KOPT-K1 (cell line): ENCODE data around the gene RTKN2.

Source experiments
- H3K27ac ChIP-seq: fragments of 200-600 bp; sonication (generic); 2 replicates; pipeline ENCODE4 v1.5.1; 2016; ENCODE audit warnings: antibody characterized with exemption, mild to moderate bottlenecking, low read depth, low read length; ENCODE audit not compliant: poor library complexity, severe bottlenecking
- H3K36me3 ChIP-seq: fragments of 200-600 bp; sonication (generic); 2 replicates; pipeline ENCODE4 v1.5.1; 2017; ENCODE audit warnings: antibody characterized with exemption, mild to moderate bottlenecking, low read length, moderate library complexity; ENCODE audit not compliant: insufficient read depth
- H3K9me3 ChIP-seq: fragments of 200-600 bp; sonication (generic); 2 replicates; pipeline ENCODE4 v1.5.1; 2017; ENCODE audit warnings: antibody characterized with exemption, low read length, mild to moderate bottlenecking; ENCODE audit not compliant: insufficient read depth, poor library complexity, severe bottlenecking

The RTKN2 gene

DNA sequence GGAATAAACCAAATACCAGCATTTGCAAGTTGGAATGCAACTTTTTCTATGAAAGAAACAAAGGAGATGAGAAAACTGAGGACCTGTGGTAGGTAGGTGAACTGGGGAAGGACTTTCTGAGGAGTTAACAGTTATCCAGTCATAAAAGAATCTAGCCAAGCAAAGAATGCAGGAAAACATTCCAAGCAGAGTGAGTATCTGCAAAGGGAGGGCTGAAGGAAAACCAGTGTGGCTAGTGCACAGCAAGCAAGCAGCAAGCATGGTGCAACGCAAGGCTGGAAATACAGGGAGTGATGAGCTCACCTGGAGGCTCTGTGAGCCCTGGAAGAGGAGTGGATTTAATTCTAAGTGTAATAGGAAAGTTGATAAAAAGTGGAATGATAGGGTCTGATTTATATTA lies 44.0 kb downstream of the RTKN2 start:
- Histone ChIP-seq H3K27ac (no peak overlapping the region), H3K9me3 (no peaks in the 10 kb centered on the region), H3K36me3 (no peaks in the 10 kb centered on the region)

DNA sequence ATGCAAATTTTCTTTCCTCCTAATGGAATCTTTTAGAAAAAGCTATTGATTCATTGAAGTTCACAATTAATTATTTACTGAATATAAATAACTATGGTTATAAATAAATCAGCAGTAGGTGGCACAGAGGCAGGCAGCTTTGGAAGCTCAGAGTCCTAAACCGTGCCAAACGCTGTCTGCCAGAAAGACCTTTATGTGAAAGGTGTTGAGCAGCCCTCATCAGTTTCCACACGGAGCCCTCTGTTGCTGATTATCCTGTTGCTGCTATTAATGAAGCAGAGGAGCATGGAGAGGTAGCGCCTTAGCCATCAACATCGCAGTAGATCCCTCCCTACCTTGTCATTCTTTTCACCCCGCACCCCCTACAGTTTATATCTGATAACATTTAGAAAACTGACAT lies 51.0 kb downstream of the RTKN2 start:
- Histone ChIP-seq H3K9me3 (no peaks in the 10 kb centered on the region), H3K36me3 (no peaks in the 10 kb centered on the region), H3K27ac (no peak overlapping the region)

DNA sequence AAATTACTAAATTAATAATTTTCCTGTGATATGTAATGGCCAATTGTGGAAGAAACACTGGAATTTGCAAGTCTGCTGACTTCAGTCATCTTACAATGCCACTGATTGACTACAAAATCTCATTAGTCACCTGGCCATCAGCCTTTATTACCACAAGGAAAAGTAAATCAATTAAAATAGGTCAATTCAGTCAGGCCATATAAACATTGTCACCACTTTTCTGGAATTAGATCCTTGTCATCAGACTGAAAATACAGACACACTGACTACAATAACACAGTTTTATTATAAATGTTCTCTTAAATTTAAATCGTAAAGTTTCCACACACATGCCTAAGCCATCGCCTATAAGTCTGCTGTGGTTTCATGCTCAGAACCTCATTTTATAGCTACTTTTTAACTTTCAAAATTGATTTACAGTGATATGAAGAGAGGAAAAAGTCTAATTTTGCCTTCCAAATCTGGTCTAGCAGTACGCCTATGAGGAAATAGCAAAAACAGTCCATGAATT lies 54.2 kb downstream of the RTKN2 start:
- no peaks in the 10 kb centered on the region for H3K9me3 ChIP-seq
- H3K36me3 ChIP-seq: no peaks in the 10 kb centered on the region
- no peak overlapping the region for H3K27ac ChIP-seq

DNA sequence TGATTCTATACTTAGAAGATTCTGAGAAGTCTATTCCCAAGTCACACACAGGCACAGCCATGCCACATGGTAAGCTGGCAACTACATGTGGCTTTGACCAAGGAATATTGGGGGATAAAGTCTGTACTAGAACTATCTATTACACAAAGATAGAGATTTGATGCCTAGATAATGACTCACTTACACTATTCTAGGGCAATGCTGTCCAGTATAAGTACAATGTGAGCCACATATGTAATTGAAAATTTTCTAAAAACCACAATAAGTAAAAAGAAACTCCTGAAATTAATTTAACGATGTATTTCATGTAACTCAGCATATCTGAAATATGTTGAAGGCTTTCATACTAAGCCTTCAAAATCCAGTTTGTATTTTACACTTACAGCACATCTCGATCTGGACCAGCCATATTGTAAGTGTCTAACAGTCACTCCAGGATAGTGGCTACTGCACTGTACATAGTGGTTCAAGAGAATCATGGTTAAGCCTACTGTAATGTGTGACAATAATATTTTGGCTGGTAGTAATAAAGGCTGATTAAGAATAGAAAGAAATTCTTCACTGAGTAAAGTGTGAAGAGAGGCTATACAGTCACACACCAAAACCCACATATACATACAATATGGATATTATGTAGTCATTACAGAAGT lies 62.8 kb downstream of the RTKN2 start:
- Histone ChIP-seq H3K36me3 (0 out of 2 replicates have a peak, but pooled peaks cover 4% of the 10 kb centered on the region), H3K27ac (no peak overlapping the region), H3K9me3 (no peaks in the 10 kb centered on the region)

DNA sequence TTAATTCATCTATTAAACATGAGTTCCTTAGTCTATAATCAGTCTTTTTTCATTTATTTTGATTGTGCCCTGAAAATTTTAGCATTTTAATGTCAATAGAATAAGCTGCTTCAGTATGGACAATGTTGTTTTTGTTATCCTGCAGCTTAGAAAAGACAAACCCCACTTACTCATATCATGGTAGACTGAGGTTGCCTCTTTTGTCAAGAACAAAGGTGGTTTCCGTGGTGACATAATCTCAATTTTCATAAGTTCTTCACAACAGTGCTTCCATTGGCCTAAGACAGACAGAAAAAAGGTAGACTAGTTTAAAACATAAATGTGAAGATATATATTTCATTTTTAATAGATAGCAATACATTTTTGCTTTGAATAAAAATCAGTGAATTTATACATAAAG lies 69.1 kb downstream of the RTKN2 start:
- Histone ChIP-seq H3K36me3 (peaks cover 17% of the 10 kb centered on the region), H3K27ac (no peak overlapping the region), H3K9me3 (no peaks in the 10 kb centered on the region)

DNA sequence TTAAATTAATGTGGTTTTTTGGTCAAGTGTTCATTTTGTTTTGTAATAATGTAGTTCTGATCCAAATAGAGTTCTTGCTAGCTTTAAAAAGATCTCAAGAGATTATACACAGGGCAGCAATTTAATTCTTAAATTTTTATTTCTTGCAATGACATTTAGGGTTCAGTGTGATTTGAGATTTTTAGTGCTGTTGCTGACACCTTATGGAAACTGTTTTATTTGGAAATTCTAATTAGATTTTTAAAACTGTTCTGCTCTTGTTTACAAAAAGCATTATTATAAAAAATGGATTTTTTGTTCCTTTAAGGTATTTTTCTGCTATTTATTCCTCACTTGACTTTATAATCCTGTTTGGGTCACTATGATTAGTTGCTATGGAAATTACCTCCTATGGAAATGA lies 72.1 kb downstream of the RTKN2 start:
- Histone ChIP-seq H3K36me3 (peaks cover 19% of the 10 kb centered on the region), H3K9me3 (no peaks in the 10 kb centered on the region), H3K27ac (no peak overlapping the region)

DNA sequence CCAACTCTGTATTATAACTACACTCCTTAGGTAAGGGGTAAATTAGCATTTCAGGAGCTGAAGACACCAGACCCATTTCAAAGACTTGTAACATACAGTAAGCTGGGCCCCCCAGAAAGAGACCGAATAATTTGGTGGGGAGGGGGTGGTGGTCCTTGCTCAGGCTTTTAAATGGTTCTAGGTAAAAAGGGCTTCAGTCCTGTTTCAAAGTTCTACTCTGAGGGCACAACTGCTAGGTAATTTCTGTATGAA lies 73.0 kb downstream of the RTKN2 start:
- no peak overlapping the region for H3K27ac ChIP-seq
- peaks cover 19% of the 10 kb centered on the region for H3K36me3 ChIP-seq
- no peaks in the 10 kb centered on the region for H3K9me3 ChIP-seq

DNA sequence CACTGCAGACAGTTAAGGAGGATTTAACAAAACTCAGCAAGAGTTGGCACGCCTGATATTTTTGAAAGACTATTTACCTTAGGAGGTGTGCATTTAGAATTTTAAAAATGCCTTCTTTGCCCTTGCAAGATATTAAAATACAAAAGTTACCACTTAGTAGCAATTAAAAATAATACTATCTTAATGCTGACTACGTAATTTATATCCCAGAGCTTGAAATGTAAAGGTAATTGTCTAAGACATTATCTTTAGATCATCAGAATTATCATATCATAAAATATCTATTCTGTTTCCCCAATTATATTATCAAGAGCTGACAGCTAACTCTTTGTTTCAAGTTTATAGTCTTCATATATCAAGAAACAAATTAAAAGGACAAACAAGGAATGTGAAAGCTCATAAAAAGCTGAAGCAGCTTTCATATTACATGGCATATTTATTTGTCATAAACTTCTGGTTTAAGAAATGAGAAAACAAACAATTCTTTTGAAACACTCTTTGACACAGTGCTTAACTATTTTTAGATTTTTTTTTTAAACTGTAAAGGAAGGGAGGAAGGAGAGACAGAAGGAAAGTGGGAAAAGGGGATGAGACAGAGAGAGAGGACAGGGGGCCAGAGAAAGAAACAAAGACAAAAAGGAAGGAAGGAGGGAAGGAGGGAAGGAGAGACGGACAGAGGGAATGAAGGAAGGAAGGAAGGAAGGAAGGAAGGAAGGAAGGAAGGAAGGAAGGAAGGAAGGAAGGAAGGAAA lies 73.5 kb downstream of the RTKN2 start:
- Histone ChIP-seq H3K36me3 (peaks cover 19% of the 10 kb centered on the region), H3K9me3 (no peaks in the 10 kb centered on the region), H3K27ac (no peak overlapping the region)

DNA sequence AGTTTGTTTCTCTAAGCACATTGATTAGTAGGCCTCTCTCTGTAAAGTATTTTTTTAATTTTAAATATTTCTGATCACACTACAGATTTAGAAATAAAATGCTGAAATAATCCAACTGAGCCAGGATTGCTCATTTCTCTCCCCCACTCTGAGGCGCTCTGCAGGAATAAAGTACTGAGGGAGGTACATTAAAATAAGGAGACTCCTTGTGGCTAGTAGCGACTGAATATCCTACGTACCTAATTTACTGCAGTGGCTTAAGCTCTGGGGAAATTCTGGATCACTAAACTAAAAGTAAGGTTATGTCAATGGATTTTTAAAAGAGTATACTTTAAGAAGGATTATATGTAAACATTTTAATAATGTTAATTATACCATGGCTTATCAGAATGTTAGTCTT lies 75.2 kb downstream of the RTKN2 start:
- H3K9me3 ChIP-seq: no peaks in the 10 kb centered on the region
- H3K36me3 ChIP-seq: peaks cover 19% of the 10 kb centered on the region
- no peak overlapping the region for H3K27ac ChIP-seq

DNA sequence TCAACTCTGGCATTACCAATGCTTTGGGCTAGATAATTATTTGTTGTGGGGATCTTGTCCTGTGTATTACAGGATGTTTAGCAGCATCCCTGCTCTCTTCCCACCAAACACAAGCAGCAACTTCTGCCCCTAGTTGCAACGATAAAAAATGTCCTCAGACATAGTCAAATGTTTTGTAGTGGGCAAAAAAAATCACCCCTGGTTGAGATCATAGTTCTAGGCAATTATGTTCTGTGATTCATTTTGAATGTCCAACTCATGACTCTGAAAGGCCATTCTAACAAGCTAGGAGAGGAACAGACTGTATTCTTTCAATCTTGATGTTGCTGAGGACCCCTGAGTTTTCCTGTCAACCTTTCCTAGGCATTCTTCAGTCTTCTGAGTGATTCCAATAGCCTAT lies 79.5 kb downstream of the RTKN2 start:
- H3K36me3 ChIP-seq: peaks cover 6% of the 10 kb centered on the region
- H3K9me3 ChIP-seq: no peaks in the 10 kb centered on the region
- no peak overlapping the region for H3K27ac ChIP-seq

DNA sequence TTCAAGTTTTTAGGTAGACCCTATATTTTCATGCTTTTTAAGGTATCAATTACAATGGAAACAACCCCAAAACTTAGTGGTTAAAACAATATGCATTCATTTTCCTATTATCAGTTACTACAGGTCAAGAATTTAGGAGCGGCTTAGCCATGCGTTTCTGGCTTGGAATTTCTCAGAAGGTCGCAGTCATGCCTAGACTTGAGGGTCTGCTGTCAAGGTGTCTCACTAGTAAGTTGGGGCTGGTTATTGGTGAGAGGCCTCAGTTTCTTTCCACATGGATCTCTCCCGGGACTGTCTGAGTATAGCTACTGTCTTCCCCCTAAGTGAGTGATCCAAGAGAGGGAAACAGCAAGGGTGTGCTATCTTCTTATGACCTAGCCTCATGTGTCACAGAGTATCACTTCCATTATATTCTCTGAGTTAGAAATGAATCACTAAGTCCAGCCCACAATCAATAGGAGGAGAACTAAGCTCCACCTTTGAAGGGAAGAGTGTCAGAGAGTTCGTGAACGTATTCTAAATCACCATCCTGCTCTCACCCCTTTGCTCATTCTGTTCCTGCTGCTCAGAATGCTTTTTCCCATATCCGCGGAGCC lies 80.5 kb downstream of the RTKN2 start:
- H3K36me3 ChIP-seq: peaks cover 6% of the 10 kb centered on the region
- no peaks in the 10 kb centered on the region for H3K9me3 ChIP-seq
- H3K27ac ChIP-seq: peak overlapping the region; percentile 94

DNA sequence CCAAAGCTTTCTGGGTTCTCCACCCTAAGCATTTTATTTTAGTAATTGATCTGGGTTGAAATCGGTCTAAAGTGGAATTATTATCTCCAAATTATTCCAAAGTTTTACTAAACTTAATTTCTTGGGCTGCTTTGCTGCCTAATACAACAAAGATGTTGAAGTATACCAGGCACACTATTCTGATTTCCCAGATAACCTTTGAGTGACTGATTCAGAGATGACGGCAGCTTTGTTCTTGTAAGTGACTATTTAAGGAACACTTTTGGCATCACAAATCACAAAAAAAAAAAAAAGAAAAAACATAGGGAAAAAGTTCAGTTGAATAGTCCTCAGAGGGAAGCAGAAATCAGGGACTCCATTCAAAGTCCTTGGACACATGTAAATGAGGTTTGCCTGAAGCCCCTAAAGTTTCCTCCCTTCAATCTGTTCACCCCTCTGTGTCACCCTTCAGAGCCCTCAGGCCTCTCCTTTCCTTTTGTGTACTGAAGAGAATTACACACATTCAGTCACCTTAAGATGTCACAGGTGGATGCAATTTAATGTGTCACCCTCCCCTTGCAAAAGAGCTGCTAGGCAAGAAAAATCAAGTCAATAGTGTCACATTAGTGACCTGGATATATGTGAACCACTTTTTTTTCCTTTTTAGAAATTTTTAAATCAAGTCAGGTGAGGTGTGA lies 81.5 kb downstream of the RTKN2 start:
- Histone ChIP-seq H3K36me3 (0 out of 2 replicates have a peak, but pooled peaks cover under 1% of the 10 kb centered on the region), H3K27ac (peak overlapping the region; percentile 94)

DNA sequence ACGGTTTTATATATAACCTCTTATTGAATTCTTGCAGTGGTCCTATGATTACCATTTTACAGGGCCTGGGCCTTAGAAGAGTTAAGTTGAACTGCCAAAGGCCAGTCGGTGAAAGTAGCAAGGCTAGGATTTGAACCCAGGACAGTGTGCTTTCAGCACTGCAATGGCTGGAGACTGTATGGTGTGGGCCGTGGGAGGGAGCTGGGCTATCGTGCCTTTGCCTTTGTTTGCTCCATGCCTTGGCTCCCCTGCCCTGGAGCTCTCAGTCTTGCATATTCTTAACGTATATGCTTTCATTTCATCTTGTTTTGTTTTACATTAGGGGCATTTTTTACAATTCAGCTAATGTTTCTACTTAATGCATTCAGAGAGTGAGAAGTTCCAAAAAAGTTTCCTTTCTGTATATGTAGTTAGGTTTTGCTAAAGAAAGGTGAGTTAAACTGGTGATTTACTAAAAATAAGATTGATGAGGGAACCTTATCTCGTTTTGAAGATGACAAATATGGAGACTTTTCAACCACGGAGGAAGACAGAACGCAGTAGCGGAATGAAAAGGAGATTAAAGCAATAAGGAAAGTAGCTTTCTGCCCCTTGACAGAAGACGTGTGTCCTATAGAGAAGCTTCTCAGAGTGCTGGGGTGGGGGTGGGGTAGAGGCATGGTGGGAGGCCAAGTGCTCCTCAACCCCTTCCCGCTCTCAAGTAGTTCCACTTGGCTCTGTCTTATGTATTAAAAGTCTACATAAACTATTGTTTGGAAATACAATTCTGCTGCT lies 82.5 kb downstream of the RTKN2 start:
- Histone ChIP-seq H3K27ac (peak overlapping the region; percentile 94), H3K36me3 (no peaks in the 10 kb centered on the region; the same call in 1 of the 2 replicates), H3K9me3 (peaks cover 2% of the 10 kb centered on the region)

More for the DNA sequence above, 81.5 kb downstream of the RTKN2 start:
- H3K9me3 ChIP-seq: no peaks in the 10 kb centered on the region

DNA sequence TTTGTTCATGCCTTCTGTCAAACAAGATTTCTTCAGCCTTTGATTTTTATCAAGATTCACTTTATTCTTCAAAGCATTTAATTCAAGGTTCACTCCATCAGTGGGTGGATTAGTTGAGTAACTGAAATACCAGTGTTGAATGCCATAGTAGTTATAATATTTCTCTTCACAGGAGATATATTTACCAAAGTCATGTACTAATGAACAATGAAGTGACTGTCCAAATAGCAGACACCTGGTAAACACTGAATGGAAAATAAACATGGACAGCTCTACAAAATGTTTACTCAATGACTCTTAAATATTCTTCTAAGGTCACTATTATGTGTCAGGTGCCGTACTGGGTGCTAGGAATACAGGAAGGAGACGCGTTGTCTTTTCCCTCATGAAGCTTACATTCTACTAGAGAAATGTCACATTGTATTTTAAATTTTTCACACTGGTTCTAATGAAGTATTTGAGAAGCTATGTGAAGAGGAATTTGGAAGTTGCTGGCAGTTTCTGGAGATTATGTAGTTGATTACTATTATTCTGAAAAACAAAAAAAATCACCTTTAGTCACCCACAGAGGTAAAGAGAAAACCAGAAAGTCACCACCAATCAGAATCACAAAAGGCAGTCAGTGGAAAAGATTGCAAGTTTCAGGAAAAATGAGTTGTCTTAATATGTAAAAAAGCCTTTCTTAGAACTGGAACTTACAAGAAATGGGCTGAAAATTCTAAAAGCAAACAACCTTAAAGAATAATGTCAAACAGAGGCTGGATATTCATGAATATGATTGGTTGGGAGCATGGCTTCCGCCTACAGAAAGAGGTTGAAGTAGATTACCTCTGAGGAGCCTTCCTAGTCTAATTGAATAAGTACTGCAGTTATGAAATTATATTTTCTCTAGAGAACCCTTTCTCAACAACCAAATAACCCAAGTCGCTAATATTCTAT lies 84.5 kb downstream of the RTKN2 start:
- Histone ChIP-seq H3K9me3 (peaks cover 10% of the 10 kb centered on the region), H3K36me3 (no peaks in the 10 kb centered on the region; the same call in 1 of the 2 replicates), H3K27ac (peak overlapping the region; percentile 94)
